ENCODE results near the gene DROSHA.

The DROSHA gene

DNA sequence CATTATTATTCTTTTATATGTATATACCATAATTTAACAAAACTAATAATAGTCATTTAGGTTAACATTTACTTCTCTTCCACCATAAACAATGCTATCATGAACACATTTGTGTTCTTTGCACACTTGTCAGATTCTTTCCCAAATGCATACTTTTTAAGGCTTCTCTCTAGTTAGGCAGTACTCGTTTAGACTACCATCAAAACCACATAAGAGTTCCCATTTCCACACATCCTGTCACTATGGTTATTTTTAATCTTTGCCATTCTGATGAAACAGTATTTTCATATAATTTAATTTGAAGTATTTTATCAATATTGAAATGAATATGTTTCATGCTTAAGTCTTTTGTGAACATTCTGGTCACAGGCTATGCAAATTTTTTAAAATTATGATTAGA, 15.1 kb downstream of the DROSHA start:
- DNase-seq (ENCODE audit: low read depth): no peak

DNA sequence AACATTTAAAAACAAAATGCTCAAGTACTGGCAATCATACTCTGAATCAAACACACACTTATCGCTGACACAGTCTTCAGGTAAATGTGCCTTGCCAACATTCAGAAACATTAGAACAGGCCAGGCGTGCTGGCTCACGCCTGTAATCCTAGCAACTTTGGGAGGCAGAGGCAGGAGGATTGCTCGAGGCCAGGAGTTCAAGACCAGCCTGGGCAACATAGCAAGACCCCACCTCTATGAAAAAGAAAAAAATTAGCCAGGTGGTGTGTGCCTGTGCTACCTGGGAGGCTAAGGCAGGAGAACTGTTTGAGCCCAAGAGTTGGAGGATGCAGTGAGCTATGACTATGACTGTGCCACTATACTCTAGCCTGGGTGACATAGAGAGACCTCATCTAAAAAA, 20.6 kb downstream of the DROSHA start:
- DNase-seq (ENCODE audit: low read depth): no peak

DNA sequence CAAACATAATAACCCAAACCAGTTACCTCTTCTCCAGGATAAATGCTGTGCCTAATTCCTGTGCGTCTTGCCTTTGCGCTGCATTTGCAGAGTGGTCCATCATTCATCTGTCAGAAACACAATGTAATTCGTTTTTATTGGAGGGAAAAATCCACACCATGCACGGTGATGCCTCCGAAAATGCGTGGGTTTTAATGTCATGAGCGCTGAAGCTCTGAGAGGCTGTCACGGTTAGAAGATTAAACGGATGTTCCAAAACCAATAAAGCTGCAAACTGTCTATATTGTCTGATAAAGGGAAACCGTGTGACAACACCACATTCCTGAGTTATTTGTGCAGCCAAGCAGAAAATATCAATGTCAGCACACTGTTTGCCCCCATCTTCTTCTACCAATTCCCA, 27.4 kb downstream of the DROSHA start:
- DNase-seq (ENCODE audit: low read depth): no peak

DNA sequence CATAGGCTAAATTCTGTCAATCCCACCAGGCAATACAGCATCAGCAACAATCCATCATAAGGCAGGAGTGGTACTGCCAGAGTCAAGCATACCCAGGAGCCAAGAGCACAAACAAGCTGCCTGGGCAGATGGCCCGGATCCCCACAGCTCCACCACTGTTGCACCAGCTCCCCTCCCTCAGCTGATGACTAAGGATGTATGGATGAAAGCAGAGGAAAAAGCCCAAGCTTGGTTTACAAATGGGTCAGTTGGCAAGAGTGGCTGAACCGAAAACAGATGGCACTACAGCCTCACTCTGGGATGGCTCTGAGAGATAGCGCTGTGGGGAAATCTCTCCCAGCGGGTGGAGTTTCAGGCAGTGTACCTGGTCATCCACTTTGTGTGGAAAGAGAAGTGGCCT, 29.4 kb downstream of the DROSHA start:
- DNase-seq (ENCODE audit: low read depth): no peak

DNA sequence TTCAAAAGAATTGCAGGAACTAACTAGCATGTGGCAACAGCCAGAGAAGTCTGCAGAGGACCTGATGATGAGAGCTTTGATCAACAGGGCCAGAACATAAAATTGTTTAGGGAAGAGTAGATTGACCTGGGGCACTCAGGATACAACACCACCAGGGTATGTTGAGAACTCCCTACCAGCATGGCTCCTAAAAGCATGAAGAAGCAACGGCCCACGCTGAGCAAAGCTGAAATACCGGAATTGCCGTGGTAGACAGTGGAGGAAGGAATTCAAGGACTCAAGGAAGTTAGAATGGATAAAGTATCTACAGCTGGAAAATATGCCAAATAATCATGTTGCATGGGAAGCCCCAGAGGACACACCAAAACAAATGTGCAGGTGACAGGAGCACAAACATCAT, 31.6 kb downstream of the DROSHA start:
- DNase-seq (ENCODE audit: low read depth): no peak

DNA sequence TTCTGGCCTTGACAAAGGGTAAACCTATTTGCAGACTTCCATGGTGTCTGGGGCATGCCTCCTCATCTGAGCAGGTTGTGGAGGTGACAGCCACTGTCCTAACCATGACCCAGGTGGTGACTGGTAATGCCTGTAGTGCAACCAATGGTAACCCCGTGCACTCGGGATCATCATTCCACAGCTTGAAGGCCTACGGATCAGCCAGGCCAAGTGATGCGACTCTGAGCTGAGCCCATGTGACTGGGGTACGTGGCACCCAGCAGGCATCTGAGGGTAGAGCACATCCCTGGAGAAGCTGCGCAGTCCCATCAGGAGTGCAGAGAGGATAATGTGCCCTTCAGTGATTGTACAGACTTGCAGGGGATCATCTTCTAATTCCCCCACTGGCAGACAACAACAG, 35.0 kb downstream of the DROSHA start:
- DNase-seq (ENCODE audit: low read depth): no peak

DNA sequence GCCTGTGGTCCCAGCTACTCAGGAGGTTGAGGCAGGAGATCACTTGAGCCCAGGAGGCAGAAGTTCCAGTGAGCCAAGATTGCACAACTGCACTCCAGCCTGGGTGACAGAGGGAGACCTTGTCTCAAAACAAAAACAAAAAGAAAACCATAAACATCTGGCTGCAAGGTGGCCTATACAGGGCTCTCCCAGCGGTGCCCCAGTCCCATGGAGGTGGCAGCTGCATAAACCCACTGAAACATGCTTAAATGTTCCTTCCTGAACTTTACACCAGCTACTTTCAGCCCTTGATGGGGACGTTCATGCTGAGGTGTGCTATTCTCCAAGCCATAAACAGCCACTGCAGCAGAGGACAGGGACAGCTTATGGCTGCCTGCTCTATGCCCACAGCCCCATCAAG, 35.6 kb downstream of the DROSHA start:
- DNase-seq (ENCODE audit: low read depth): no peak

DNA sequence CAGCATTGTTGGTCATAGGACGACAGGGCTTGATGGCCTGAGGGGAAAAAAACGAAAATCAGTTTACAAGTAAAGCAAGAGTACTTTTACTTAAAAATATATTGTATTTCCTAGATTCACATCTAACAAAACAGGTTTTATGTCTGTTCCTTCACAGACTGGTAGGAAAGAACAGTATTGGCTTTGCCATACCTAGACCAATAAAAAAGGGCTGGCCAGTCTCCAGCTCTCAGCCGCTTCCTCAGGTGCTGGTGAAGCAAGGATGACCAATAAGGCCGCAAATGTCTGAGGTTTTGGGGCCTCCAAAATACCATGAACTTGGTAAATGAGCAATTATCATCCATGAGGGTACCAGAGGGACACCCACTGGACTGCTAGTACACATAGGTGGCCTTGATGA, 36.6 kb downstream of the DROSHA start:
- DNase-seq (ENCODE audit: low read depth): no peak

DNA sequence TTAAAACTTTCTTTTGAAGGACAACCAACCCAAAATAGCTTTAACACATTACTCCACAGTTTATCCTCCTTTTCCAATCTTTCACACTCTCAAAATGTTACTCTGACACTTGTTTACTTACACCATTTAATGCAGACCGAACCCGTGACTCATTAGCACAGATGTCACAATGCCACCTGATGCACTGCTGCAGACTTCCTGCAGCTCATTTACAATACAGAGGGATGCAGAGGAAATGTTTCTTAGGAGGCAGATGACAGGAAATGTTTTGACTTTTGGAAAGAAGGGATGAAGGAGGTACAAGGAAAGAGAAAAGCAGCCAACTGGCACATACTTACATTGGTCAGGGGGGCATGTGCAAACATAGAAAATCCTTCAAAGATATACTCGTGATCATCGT, 39.0 kb downstream of the DROSHA start:
- DNase-seq (ENCODE audit: low read depth): peak; percentile 26

DNA sequence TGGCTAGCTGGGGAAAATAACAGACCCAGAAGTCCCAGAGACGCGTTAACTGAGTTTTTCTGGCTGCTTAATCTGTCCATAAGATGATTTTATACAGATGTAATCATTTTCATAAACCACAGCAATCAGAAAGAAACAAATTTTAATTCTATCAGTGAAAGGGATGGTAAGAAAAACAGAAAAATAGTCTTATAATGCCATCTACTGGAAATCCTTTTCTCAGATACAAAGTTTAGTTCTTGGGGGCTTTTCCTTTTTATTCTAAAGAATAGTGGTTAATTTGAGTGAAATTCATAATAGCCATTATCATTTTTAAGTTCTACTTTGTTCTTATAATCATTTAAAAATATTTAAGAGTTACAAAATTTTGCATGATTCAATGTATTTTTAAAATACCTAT, 44.4 kb downstream of the DROSHA start:
- DNase-seq (ENCODE audit: low read depth): no peak

DNA sequence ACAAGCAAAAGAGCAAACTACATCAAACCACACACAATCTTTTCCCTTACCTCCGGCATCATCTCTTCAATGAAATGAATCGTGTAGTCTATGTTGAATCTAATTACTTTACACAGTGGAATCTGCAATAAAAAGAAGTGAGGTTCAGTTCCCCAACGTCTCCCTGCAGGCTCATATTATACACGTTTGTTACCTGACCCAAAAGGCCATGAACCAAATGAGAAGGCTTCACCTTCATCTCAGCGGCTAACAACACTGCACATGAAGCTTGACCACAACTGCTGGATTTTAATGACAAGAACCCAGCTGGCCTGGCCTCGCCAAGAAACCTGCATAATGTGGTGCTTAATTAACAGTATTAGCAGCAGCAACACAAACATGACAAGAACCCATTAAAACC, 45.5 kb downstream of the DROSHA start:
- no peak for DNase-seq (ENCODE audit: low read depth)

DNA sequence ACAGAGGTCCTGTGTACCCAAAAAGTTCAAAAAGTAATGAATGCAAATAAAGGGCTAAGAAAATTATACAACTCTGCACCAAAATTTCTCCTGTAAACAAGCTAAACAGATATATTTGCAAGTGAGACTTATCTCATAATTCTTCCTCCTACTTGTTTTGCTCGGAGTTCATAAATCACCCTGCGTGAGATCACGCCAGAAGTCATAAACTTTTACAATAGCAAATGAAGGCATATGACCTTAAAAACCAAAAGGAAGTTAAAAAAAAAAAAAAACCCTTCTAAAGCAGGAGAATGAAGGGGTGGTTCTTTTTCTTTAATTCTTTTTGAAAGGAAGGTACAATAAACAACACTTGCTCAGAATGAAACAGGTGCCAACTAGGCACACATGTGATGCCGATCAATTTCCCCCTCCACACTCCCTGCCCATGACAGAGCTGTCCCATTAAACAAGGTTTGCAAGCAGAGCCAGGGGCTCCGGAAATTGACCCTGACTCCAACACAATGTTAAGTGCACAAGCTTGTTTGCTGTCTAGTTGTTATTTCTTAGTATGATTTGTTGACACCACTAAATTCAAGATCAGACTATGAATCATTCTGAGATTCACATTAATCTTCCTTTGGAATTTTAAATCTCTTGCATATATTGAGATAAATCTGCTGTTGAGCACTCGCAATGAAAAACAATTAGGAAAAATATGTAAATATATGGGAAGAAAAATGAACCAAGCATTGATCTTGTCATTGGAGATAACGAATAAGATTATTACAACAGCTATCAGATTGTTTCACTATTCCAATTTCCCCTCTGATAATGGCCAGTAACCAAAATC, 46.3 kb downstream of the DROSHA start:
- DNase-seq (ENCODE audit: low read depth): no peak

DNA sequence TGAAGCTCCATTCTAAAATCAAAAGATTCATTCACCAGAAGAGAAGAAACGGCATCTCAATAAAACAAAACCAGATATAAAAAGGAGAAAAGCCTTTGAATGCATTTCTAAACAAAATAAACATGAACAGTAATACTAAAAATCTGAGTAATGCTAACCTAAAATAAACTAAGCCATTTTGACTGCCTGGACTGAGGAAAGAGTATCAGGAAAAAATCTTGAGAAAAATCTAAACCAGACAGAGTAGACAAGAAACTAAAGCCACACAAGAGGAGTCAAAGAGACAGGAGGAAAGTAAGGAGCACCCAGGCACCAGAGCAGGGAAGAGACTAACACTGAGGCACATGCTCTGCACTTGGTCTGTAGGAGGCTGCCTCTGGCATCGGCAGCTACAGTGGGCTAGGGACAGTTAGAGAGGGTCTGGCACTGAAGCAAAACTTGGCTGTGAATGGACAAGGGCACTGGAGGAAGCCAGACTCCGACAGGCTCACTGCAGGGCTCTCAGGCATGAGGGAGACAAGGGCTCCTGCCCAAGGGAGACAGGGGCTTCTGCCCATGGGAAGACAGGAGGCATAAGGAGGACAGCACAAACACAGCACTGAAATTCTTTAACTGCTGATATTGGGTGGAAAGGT, 50.2 kb downstream of the DROSHA start:
- DNase-seq (ENCODE audit: low read depth): peak; percentile 55

DNA sequence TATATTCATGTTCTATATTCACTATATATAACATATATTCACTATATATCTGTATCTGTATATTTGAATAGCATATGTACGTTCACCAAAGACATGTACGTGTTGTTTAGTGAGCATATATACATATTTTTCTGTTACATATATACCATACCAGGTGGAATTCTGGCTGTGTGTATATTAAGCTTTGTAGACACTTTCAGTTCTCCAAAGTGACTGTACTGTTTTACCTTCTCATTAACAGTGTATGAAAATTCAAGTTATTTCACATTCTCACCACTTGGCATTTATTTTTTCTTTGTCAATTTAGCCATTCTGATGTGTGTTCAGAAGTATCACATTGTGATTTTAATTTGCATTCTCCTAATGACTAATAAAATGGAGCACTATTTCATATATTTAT, 52.2 kb downstream of the DROSHA start:
- no peak for DNase-seq (ENCODE audit: low read depth)

DNA sequence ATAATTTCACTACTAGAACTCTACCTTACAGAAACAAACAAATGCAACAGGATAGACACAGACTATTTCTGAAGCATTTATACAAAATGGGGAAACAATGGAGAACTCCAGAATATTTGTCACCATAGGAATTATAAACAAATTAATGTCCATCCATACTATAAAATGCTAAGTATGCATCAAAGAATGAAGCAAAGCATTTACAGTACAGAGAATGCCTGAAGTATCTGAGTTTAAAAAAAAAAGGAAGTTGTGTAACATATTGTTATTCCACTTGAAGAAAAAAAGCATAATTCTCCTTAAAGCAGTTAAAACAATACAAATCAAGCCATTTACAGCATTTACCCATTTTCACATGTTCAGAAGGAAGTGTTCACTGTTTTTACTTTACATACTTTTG, 53.0 kb downstream of the DROSHA start:
- DNase-seq (ENCODE audit: low read depth): peak; percentile 61

DNA sequence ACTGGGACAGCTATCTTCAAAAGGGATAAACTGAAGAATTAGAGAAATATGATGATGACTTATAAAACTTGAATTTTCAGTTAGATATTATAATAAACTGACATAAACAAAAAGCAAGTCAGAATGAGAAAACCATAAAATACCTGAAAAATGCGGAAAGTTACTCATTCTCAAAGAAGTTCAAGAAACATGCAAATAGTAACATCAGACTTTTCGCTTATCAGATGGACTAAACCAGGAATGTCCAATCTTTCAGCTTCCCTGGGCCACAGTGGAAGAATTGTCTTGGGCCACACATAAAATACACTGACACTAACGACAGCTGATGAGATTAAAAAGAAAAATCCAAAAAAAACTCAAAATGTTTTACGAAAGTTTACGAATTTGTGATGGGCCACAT, 53.9 kb downstream of the DROSHA start:
- DNase-seq (ENCODE audit: low read depth): no peak

DNA sequence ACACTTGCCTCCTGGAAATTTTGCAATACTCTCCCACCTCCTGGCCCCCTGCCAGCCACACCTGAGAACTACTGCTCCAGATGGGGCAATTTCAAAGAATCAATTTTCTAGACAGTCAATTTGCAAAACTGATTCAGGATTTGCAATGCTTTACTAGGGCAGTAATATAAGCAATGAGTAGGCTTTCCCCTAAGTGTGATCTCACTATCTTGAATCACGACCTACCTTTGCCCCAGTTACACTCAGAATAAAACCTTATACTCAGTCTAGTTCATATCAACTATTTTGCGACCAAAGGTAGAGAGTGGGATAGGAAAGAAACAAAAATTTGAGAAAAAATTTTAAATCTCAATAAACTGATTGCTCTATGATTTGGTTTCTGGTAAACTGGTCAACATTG, 54.4 kb downstream of the DROSHA start:
- no peak for DNase-seq (ENCODE audit: low read depth)

DNA sequence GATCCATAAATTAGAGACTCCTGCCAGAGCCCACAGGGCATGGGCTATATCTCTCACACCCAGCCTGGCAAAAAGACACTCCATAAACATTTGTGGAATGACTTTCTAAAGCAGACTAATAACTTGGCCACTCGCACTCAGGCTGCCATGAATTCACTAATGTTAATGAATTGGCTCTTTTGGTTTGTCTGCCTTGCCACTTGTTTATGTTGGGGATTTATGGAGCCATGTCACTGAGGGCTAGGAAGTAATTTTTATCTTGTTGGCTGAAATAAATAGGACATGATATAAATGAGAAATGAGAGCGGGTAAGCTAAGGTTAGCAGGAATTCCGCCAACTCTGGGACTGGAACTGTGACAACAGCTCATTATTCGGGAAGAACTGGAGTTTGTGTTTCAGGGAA, 55.2 kb downstream of the DROSHA start:
- no peak for DNase-seq (ENCODE audit: low read depth)

DNA sequence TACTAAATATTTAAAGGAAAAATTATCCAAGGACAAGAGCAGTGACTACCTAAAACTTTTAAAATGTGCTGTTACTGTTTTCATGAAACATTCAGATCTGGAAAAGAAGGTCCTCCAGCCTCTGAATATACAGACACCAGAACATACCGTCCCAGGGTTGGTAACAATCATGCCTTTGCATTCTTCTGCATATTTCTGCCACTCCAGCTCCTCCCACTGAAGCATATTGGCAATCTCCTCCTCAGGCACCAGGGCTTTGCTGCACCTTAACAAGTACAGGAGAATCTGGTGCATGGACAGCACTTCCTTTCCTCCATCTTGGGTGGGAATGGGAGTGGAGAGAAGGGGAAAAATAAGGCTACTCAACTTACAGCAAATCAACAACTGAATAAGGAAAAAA, 60.0 kb downstream of the DROSHA start:
- no peak for DNase-seq (ENCODE audit: low read depth)

DNA sequence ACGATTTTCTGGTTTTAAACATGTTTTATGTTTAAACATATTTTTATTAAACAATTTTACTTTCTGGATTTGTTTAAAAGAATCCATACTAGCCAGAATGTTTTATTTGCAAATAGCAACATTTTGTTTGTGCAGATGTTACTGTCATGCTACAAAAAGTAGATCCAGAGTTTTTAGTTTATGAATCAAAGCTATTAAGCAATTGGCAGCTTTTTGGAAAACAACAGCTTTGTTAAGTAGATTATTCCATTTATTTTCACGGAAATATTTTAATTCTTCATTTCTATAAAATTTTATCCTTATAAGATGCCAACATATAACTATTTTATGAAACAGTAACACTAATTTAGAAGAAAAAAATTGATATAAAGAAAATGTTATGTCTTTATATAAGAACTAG, 60.9 kb downstream of the DROSHA start:
- DNase-seq (ENCODE audit: low read depth): no peak

DNA sequence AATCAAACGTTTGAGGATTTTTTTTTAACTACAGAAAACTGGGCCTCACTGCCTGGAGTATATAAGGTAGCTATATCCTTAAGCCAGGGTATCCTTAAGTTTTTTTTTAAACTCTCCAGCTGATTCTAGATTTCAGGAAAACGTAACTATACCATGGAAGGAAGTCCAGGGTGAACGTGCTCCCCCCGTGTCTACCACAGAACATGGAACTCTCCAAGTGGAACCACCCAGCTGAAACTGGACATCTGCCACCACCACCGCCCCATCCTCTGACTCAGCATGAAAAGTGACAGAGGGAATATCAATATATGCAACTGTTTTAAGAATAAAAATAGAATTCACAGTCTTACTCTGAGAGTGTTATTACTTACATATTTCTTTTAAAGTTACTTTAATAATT, 61.3 kb downstream of the DROSHA start:
- DNase-seq (ENCODE audit: low read depth): peak; percentile 66

DNA sequence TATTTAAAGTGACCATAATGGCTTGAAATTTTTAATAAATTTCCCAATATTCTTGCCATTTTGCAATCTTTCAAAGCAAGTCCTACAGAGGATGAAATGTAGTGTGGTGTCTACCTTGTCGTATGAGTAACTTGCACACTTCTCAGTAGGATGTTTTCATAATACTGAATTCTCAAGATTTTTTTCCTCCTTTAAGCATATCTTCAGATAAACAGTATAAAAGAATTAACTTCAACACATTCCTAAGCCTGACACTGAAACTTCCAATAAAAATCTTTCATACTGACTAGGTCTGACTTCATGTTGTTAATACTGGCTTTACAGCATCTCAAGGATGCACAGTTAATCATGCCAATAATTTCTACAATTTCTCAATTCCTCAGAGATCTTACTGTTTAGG, 62.0 kb downstream of the DROSHA start:
- peak; percentile 65 for DNase-seq (ENCODE audit: low read depth)

DNA sequence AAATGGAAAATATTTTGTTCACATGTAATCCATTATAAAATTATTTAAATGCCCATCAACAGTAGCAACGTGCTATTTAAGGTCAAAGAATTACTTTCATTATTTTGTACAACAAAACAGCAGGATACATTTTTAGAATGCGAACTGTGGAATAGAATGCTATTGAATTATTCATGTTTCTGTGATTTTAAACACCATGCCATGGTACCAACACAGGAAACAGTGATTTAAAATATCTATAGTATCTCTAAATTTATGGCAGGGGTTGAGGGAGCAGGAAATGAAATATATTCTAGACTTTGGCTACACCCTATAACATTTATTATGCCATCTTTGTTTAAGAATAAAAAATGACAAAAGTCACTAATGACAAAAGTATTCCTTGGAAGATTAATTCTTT, 62.4 kb downstream of the DROSHA start:
- no peak for DNase-seq (ENCODE audit: low read depth)

DNA sequence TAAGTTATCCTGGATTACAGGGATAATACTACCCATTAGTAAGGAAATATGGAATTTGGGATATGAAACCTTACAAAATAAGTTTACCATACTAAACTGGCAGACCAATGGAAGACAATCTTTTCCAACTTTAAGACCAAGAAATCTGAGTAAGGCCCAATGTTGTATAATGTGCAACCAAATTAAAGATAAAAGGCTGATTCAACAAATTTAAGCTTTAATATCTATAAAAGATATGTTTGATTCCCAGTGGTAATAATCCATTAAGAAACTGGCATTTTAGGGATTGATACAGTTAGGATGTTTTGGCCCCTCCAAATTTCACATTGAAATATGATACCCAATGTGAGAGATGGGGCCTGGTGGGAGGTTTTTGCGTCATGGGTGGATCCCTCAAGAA, 66.6 kb downstream of the DROSHA start:
- DNase-seq (ENCODE audit: low read depth): no peak

Data from EH (cell line).